HEK293T (cell line): ENCODE results near the gene KCND2.

Experiments
- BHLHE40 ChIP-seq: fragments of 450-650 bp; IDR thresholded peaks from 2 replicates; pipeline ENCODE4 v1.6.1; 2016; ENCODE audit warnings: mild to moderate bottlenecking, moderate library complexity, borderline replicate concordance
- FOXM1 ChIP-seq: fragments of 450-650 bp; IDR thresholded peaks from 2 replicates; pipeline ENCODE4 v1.6.1; 2017; ENCODE audit warnings: mild to moderate bottlenecking, borderline replicate concordance
- LEF1 ChIP-seq: fragments of 450-650 bp; IDR thresholded peaks from 2 replicates; pipeline ENCODE4 v1.6.1; 2017; ENCODE audit warnings: mild to moderate bottlenecking, borderline replicate concordance
- NFRKB ChIP-seq: fragments of 450-650 bp; IDR thresholded peaks from 2 replicates; pipeline ENCODE4 v1.6.1; 2016; ENCODE audit warnings: mild to moderate bottlenecking, moderate library complexity
- SP1 ChIP-seq: fragments of 450-650 bp; IDR thresholded peaks from 2 replicates; pipeline ENCODE4 v1.6.1; 2017
- TARDBP ChIP-seq: fragments of 450-650 bp; IDR thresholded peaks from 2 replicates; pipeline ENCODE4 v1.6.1; 2016

- no peak for TF ChIP-seq SP1
- no peak for TF ChIP-seq LEF1
- no peak for TF ChIP-seq FOXM1
- no peak for TF ChIP-seq TARDBP
- no peak for TF ChIP-seq BHLHE40
- no peak for TF ChIP-seq NFRKB
Measured at GRCh38 chr7:120709972-120710320, 437.0 kb downstream of the KCND2 start.
